Limb (tissue), 2 donors: ENCODE data around the gene HES4.
"Not testable (repeated sequence)": the region's sequence is repeated elsewhere in the genome, so short reads cannot be mapped to it uniquely, and the experiment has no call there.

Source experiments
- DNase-seq, 2 donors: peaks; one replicate each; pipeline ENCODE4 v3.0.0-alpha.2; 2016; ENCODE audit errors: extremely low spot score in 2 of 2

The HES4 gene

GRCh38 chr1:1018321-1018685 is 18.4 kb upstream of the HES4 start:
- not testable (repeated sequence) for DNase-seq

- DNase-seq, result not testable (repeated sequence)
These were observed 17.8 kb upstream of the HES4 start for GRCh38 chr1:1017397-1018320.

GRCh38 chr1:1014799-1015681 is 15.1 kb upstream of the HES4 start:
- peak in 1 of 2 donors; percentile 53 for DNase-seq

GRCh38 chr1:1013922-1014648 is 14.2 kb upstream of the HES4 start:
- DNase-seq, result peak in 1 of 2 donors; percentile 34

GRCh38 chr1:1013105-1013921 is 13.4 kb upstream of the HES4 start, which contains the start of gene ISG15:
ISG15 (plus strand) TSS chr1:1013497; CDS start chr1:1013574, 77 bp downstream.
- DNase-seq, result peak; percentile 79 to 85

GRCh38 chr1:1012736-1013104 is 12.8 kb upstream of the HES4 start:
- DNase-seq, result not testable (repeated sequence)

GRCh38 chr1:1011396-1011949 is 11.6 kb upstream of the HES4 start:
- DNase-seq, result no peak

GRCh38 chr1:1010131-1010530 is 10.2 kb upstream of the HES4 start:
- not testable (repeated sequence) for DNase-seq

GRCh38 chr1:1006305-1007159 is 6.6 kb upstream of the HES4 start:
- no peak for DNase-seq

GRCh38 chr1:1005774-1006304 is 5.9 kb upstream of the HES4 start:
- DNase-seq, result no peak

- peak in 1 of 2 donors; percentile 45 for DNase-seq
These were observed 5.1 kb upstream of the HES4 start for GRCh38 chr1:1004780-1005697.

GRCh38 chr1:1004420-1004779 is 4.5 kb upstream of the HES4 start:
- no peak for DNase-seq

GRCh38 chr1:1003618-1004419 is 3.9 kb upstream of the HES4 start:
- DNase-seq, result peak in 1 of 2 donors; percentile 34

GRCh38 chr1:1001057-1001783 is 1.3 kb upstream of the HES4 start:
- DNase-seq, result peak in 1 of 2 donors; percentile 62

- peak; percentile 61 to 93 for DNase-seq
These were observed 610 bp upstream of the HES4 start for GRCh38 chr1:1000357-1001056.
